Central memory CD8-positive, alpha-beta T cell (primary cell): Measurements from ENCODE around the gene FNDC3B.

ENCODE experiments used
- ATAC-seq: fragments of 150-1000 bp; cut with Tn5 transposase; replicated peaks from 2 replicates; pipeline ENCODE4 v1.10.0; 2022; ENCODE audit warnings: mild to moderate bottlenecking, moderate FRiP score, moderate number of reproducible peaks; ENCODE audit not compliant: poor library complexity, severe bottlenecking; ENCODE audit errors: extremely low read depth
- DNase-seq, 2 donors: peaks; one replicate each; pipeline ENCODE4 v3.0.0; 2021; ENCODE audit warnings: low spot score in 2 of 2
- H3K27ac Mint-ChIP-seq: one replicate; pipeline ENCODE4 v1.8.0; 2022; ENCODE audit warnings: low read depth, mild to moderate bottlenecking, moderate library complexity, mixed read lengths
- H3K27me3 Mint-ChIP-seq: one replicate; pipeline ENCODE4 v1.8.0; 2022; ENCODE audit warnings: mixed read lengths
- H3K36me3 Mint-ChIP-seq: one replicate; pipeline ENCODE4 v1.8.0; 2022; ENCODE audit warnings: mild to moderate bottlenecking, moderate library complexity, mixed read lengths; ENCODE audit not compliant: insufficient read depth
- H3K4me1 Mint-ChIP-seq: one replicate; pipeline ENCODE4 v1.8.0; 2022; ENCODE audit warnings: mixed read lengths
- H3K4me3 Mint-ChIP-seq: one replicate; pipeline ENCODE4 v1.8.0; 2022; ENCODE audit warnings: mild to moderate bottlenecking, moderate library complexity, mixed read lengths
- H3K9me3 Mint-ChIP-seq: one replicate; pipeline ENCODE4 v1.8.0; 2022; ENCODE audit warnings: mixed read lengths

FNDC3B gene

GRCh38 chr3:172145031-172145686 lies 105.8 kb downstream of the FNDC3B start:
- Mint-ChIP-seq H3K9me3 (no peaks in the 10 kb centered on the region), H3K27ac (no peak overlapping the region), H3K27me3 (no peaks in the 10 kb centered on the region), H3K4me3 (no peak overlapping the region), H3K36me3 (no peaks in the 10 kb centered on the region), H3K4me1 (peaks cover 12% of the 10 kb centered on the region)
- no peak for DNase-seq
- ATAC-seq = no peak

GRCh38 chr3:172146349-172146748 lies 107.0 kb downstream of the FNDC3B start:
- ATAC-seq = no peak
- H3K4me3 Mint-ChIP-seq = no peak overlapping the region
- H3K9me3 Mint-ChIP-seq = no peaks in the 10 kb centered on the region
- no peaks in the 10 kb centered on the region for H3K36me3 Mint-ChIP-seq
- H3K4me1 Mint-ChIP-seq = peaks cover 12% of the 10 kb centered on the region
- no peak for DNase-seq
- no peaks in the 10 kb centered on the region for H3K27me3 Mint-ChIP-seq
- H3K27ac Mint-ChIP-seq = no peak overlapping the region

- no peaks in the 10 kb centered on the region for H3K36me3 Mint-ChIP-seq
- H3K27me3 Mint-ChIP-seq = no peaks in the 10 kb centered on the region
- no peak for DNase-seq
- H3K4me1 Mint-ChIP-seq = peaks cover 15% of the 10 kb centered on the region
- no peak overlapping the region for H3K4me3 Mint-ChIP-seq
- H3K27ac Mint-ChIP-seq = no peak overlapping the region
- no peaks in the 10 kb centered on the region for H3K9me3 Mint-ChIP-seq
- ATAC-seq = no peak
These were observed 107.9 kb downstream of the FNDC3B start for GRCh38 chr3:172147113-172147818.

- DNase-seq (no peak), ATAC-seq (no peak)
- Mint-ChIP-seq H3K27ac (no peak overlapping the region), H3K27me3 (no peaks in the 10 kb centered on the region), H3K36me3 (no peaks in the 10 kb centered on the region), H3K9me3 (no peaks in the 10 kb centered on the region), H3K4me3 (no peak overlapping the region), H3K4me1 (peaks cover 25% of the 10 kb centered on the region)
These were observed 108.9 kb downstream of the FNDC3B start for GRCh38 chr3:172148241-172148640.

GRCh38 chr3:172148702-172149565 lies 109.6 kb downstream of the FNDC3B start:
- H3K4me1 Mint-ChIP-seq = peaks cover 29% of the 10 kb centered on the region
- no peak for DNase-seq
- no peaks in the 10 kb centered on the region for H3K27me3 Mint-ChIP-seq
- H3K36me3 Mint-ChIP-seq = no peaks in the 10 kb centered on the region
- H3K9me3 Mint-ChIP-seq = no peaks in the 10 kb centered on the region
- no peak overlapping the region for H3K4me3 Mint-ChIP-seq
- no peak for ATAC-seq
- H3K27ac Mint-ChIP-seq = no peak overlapping the region

- Mint-ChIP-seq H3K27me3 (no peaks in the 10 kb centered on the region), H3K9me3 (no peaks in the 10 kb centered on the region), H3K36me3 (no peaks in the 10 kb centered on the region), H3K4me1 (peaks cover 33% of the 10 kb centered on the region), H3K4me3 (no peak overlapping the region), H3K27ac (no peak overlapping the region)
- no peak for DNase-seq
- ATAC-seq = no peak
These were observed 110.9 kb downstream of the FNDC3B start for GRCh38 chr3:172150268-172150667.

- ATAC-seq (no peak), DNase-seq (no peak)
- Mint-ChIP-seq H3K4me3 (no peak overlapping the region), H3K4me1 (peaks cover 38% of the 10 kb centered on the region), H3K27ac (no peak overlapping the region), H3K36me3 (no peaks in the 10 kb centered on the region), H3K27me3 (no peaks in the 10 kb centered on the region), H3K9me3 (no peaks in the 10 kb centered on the region)
These were observed 111.7 kb downstream of the FNDC3B start for GRCh38 chr3:172150913-172151650.

- H3K27me3 Mint-ChIP-seq = no peaks in the 10 kb centered on the region
These were observed 112.6 kb downstream of the FNDC3B start for GRCh38 chr3:172151651-172152649.

GRCh38 chr3:172152874-172153273 lies 113.5 kb downstream of the FNDC3B start:
- Mint-ChIP-seq H3K27me3 (no peaks in the 10 kb centered on the region), H3K4me3 (no peak overlapping the region), H3K36me3 (no peaks in the 10 kb centered on the region), H3K4me1 (peaks cover 32% of the 10 kb centered on the region), H3K27ac (no peak overlapping the region), H3K9me3 (no peaks in the 10 kb centered on the region)
- no peak for DNase-seq
- no peak for ATAC-seq

More at GRCh38 chr3:172151651-172152649, 112.6 kb downstream of the FNDC3B start:
- Mint-ChIP-seq H3K9me3 (no peaks in the 10 kb centered on the region), H3K4me3 (no peak overlapping the region), H3K36me3 (no peaks in the 10 kb centered on the region), H3K4me1 (peaks cover 33% of the 10 kb centered on the region), H3K27ac (no peak overlapping the region)
- ATAC-seq = no peak
- DNase-seq = no peak

- no peaks in the 10 kb centered on the region for H3K36me3 Mint-ChIP-seq
- no peaks in the 10 kb centered on the region for H3K27me3 Mint-ChIP-seq
- H3K4me1 Mint-ChIP-seq = peaks cover 36% of the 10 kb centered on the region
- H3K27ac Mint-ChIP-seq = no peak overlapping the region
- DNase-seq (no peak), ATAC-seq (peak; percentile 81)
- H3K9me3 Mint-ChIP-seq = no peaks in the 10 kb centered on the region
- no peak overlapping the region for H3K4me3 Mint-ChIP-seq
These were observed 114.0 kb downstream of the FNDC3B start for GRCh38 chr3:172153335-172153861.
